Uterus (tissue), 4 donors: ENCODE data around the gene BRF1. TPM values are rescaled to one million over a fixed set of nuclear protein-coding genes. Genes with fewer than 3 reads are reported as not detected.

ENCODE experiments used
- DNase-seq, 2 donors: peaks; one replicate each; pipeline ENCODE4 v3.0.0-alpha.2; 2019 to 2020
- H3K27ac ChIP-seq, 2 donors: fragments of 200-600 bp; sonication (generic); 1 replicate in 1 of 2; 2 replicates in 1 of 2; pipeline ENCODE4 v1.5.1; 2016 to 2018
- H3K27me3 ChIP-seq, 2 donors: fragments of 200-600 bp; sonication (generic); one replicate each; pipeline ENCODE4 v1.5.1; 2018 to 2019; ENCODE audit warnings: control low read depth in 1 of 2
- H3K36me3 ChIP-seq, 2 donors: fragments of 200-600 bp; sonication (generic); one replicate each; pipeline ENCODE4 v1.5.1; 2019; ENCODE audit warnings: control low read depth in 1 of 2
- H3K4me1 ChIP-seq, 2 donors: fragments of 200-600 bp; sonication (generic); one replicate each; pipeline ENCODE4 v1.5.1; 2018 to 2019; ENCODE audit warnings: control low read depth in 1 of 2
- H3K4me3 ChIP-seq, 2 donors: fragments of 200-600 bp; sonication (generic); 1 replicate in 1 of 2; 2 replicates in 1 of 2; pipeline ENCODE4 v1.5.1; 2018 to 2019; ENCODE audit warnings: mild to moderate bottlenecking in 1 of 2
- H3K9me3 ChIP-seq, 2 donors: fragments of 200-600 bp; sonication (generic); one replicate each; pipeline ENCODE4 v1.5.1; 2019; ENCODE audit warnings: control low read depth in 1 of 2
- CTCF ChIP-seq, 4 experiments: fragments of 200-600 bp in 2 of 4; fragments of 450-650 bp in 2 of 4; sonication (generic) in 2 of 4; IDR thresholded peaks; one replicate each; pipeline ENCODE4 v1.5.1; 2016 to 2019; ENCODE audit warnings: antibody characterized with exemption in 4 of 4, mild to moderate bottlenecking in 2 of 4, moderate library complexity in 1 of 4
- POLR2A ChIP-seq, 2 donors: fragments of 450-650 bp; IDR thresholded peaks; one replicate each; pipeline ENCODE4 v1.6.1; 2016; ENCODE audit warnings: antibody characterized with exemption in 2 of 2, mild to moderate bottlenecking in 1 of 2, moderate library complexity in 1 of 2
- intact Hi-C: fragments of 100-400 bp; cut with DNase I; formaldehyde crosslinking; loops from one replicate; pipeline ENCODE4 v1.15.1; 2023; ENCODE audit warnings: low total_unique reads
- total RNA-seq, 4 donors: library from RNA; depleted of rRNA in 3 of 4; stranded (reverse); fragments of >200 nt in 3 of 4; gene quantifications; one replicate each; pipeline versions ENCODE4 v1.1.0 to v1.2.4, GENCODE V29; 2014 to 2023
- donor health status: DM: yes; HTN: yes; CAD: no.

The BRF1 gene
- total RNA-seq, 4 donors from 2014 or later: 9.7 to 77.7 (median 61.3) TPM

- H3K27me3 ChIP-seq: no peaks in the 10 kb centered on the region
- DNase-seq: no peak
- intact Hi-C loops: no loop called here
- no peaks in the 10 kb centered on the region for H3K9me3 ChIP-seq
- H3K27ac ChIP-seq: no peak overlapping the region
- H3K36me3 ChIP-seq: no peaks in the 10 kb centered on the region
- no peak overlapping the region for H3K4me3 ChIP-seq
- no peak for TF ChIP-seq POLR2A (IDR thresholded peaks at IDR 0.05)
- TF ChIP-seq CTCF (IDR thresholded peaks at IDR 0.05): no peak
- no peaks in the 10 kb centered on the region for H3K4me1 ChIP-seq
Measured at GRCh38 chr14:105229099-105229655, 71.6 kb downstream of the BRF1 start.

GRCh38 chr14:105228562-105228961 is 72.2 kb downstream of the BRF1 start:
- no peak for DNase-seq
- no peak for TF ChIP-seq CTCF (IDR thresholded peaks at IDR 0.05)
- no peak for TF ChIP-seq POLR2A (IDR thresholded peaks at IDR 0.05)

GRCh38 chr14:105227346-105227745 is 73.5 kb downstream of the BRF1 start:
- TF ChIP-seq POLR2A (IDR thresholded peaks at IDR 0.05) (no peak), CTCF (IDR thresholded peaks at IDR 0.05) (no peak)
- H3K4me3 ChIP-seq: no peak overlapping the region
- H3K36me3 ChIP-seq: no peaks in the 10 kb centered on the region
- H3K9me3 ChIP-seq: no peaks in the 10 kb centered on the region
- no peak for DNase-seq
- H3K27me3 ChIP-seq: no peaks in the 10 kb centered on the region
- no peak overlapping the region for H3K27ac ChIP-seq
- H3K4me1 ChIP-seq: no peaks in the 10 kb centered on the region
- intact Hi-C loops: no loop called here

More at GRCh38 chr14:105228562-105228961, 72.2 kb downstream of the BRF1 start:
- Histone ChIP-seq H3K4me1 (no peaks in the 10 kb centered on the region), H3K27me3 (no peaks in the 10 kb centered on the region), H3K4me3 (no peak overlapping the region), H3K9me3 (no peaks in the 10 kb centered on the region), H3K36me3 (no peaks in the 10 kb centered on the region), H3K27ac (no peak overlapping the region)
- intact Hi-C loops: no loop called here

- Histone ChIP-seq H3K9me3 (no peaks in the 10 kb centered on the region), H3K27me3 (no peaks in the 10 kb centered on the region), H3K36me3 (no peaks in the 10 kb centered on the region), H3K27ac (no peak overlapping the region), H3K4me3 (no peak overlapping the region), H3K4me1 (no peaks in the 10 kb centered on the region)
- DNase-seq: no peak
- TF ChIP-seq CTCF (IDR thresholded peaks at IDR 0.05): no peak
- no peak for TF ChIP-seq POLR2A (IDR thresholded peaks at IDR 0.05)
- intact Hi-C loops: no loop called here
Measured at GRCh38 chr14:105226198-105226597, 74.6 kb downstream of the BRF1 start.

GRCh38 chr14:105224845-105225570 is 75.8 kb downstream of the BRF1 start:
- DNase-seq: no peak
- H3K36me3 ChIP-seq: no peaks in the 10 kb centered on the region
- H3K4me3 ChIP-seq: no peak overlapping the region
- H3K27ac ChIP-seq: no peak overlapping the region
- no peak for TF ChIP-seq POLR2A (IDR thresholded peaks at IDR 0.05)
- TF ChIP-seq CTCF (IDR thresholded peaks at IDR 0.05): no peak
- H3K27me3 ChIP-seq: no peaks in the 10 kb centered on the region
- H3K9me3 ChIP-seq: no peaks in the 10 kb centered on the region
- H3K4me1 ChIP-seq: no peaks in the 10 kb centered on the region
- intact Hi-C loops: no loop called here
